Measurements from ENCODE around the gene ANO6. TPM values are rescaled to one million over a fixed set of nuclear protein-coding genes. Genes with fewer than 3 reads are reported as not detected.
A peak's percentile ranks its signal among the peaks of the same experiment; 100 is the strongest.
"Not testable (repeated sequence)": the region's sequence is repeated elsewhere in the genome, so short reads cannot be mapped to it uniquely, and the experiment has no call there.

ANO6 gene
- total RNA-seq, 1 experiment from 2014 or later, result 46.8 TPM

GRCh38 chr12:45235087-45236025 is 19.5 kb downstream of the ANO6 start:
- ATAC-seq, result peak; percentile 50
- ChIA-PET POLR2A (interaction anchor here (0.6 to 1.2 kb wide), 4 partner anchors 14 to 414 kb away, joined by 3 to 4 read pairs (median 4); no protein-coding TSS in a partner anchor), CTCF (interaction anchor here (0.6 to 1.0 kb wide), 3 partner anchors 51 to 1225 kb away, joined by 3 to 4 read pairs (median 3); no protein-coding TSS in a partner anchor)
- peak; percentile 65 for DNase-seq (ENCODE audit: low spot score)
- Mint-ChIP-seq H3K36me3 (peaks cover 16% of the 10 kb centered on the region), H3K27ac (peak overlapping the region; percentile 98), H3K27me3 (ENCODE audit: low read depth) (no peaks in the 10 kb centered on the region), H3K9me3 (peaks cover 7% of the 10 kb centered on the region; the same call in 1 of the 2 replicates), H3K4me3 (peak overlapping the region; percentile 51), H3K4me1 (peaks cover 75% of the 10 kb centered on the region)
- no peak for TF ChIP-seq GABPB1 (CRISPR knock-in tag; IDR thresholded peaks at IDR 0.05)
- TF ChIP-seq ZNF423 (CRISPR knock-in tag; IDR thresholded peaks at IDR 0.05), result peak; percentile 97
- peak; percentile 54; the same call in 1 of the 2 replicates for TF ChIP-seq TEAD1 (CRISPR knock-in tag; IDR thresholded peaks at IDR 0.05)
- no peak for TF ChIP-seq ZNF281 (CRISPR knock-in tag; IDR thresholded peaks at IDR 0.05)
- TF ChIP-seq TEAD4 (CRISPR knock-in tag; IDR thresholded peaks at IDR 0.05), result peak; percentile 53; the same call in 1 of the 2 replicates
- TF ChIP-seq ETV6 (CRISPR knock-in tag; IDR thresholded peaks at IDR 0.05), result peak; percentile 73; the same call in 1 of the 2 replicates

- H3K9me3 Mint-ChIP-seq; DNase-seq (ENCODE audit: low spot score); H3K27me3 Mint-ChIP-seq (ENCODE audit: low read depth); H3K4me3 Mint-ChIP-seq; ATAC-seq; H3K27ac Mint-ChIP-seq; POLR2A ChIA-PET; CTCF ChIA-PET: not testable (repeated sequence)
- Mint-ChIP-seq H3K36me3 (peaks cover 20% of the 10 kb centered on the region), H3K4me1 (peaks cover 82% of the 10 kb centered on the region)
Observed at GRCh38 chr12:45236383-45236782, 20.5 kb downstream of the ANO6 start.

- no peak overlapping the region for H3K4me3 Mint-ChIP-seq
- H3K4me1 Mint-ChIP-seq, result peaks cover 67% of the 10 kb centered on the region
- DNase-seq (ENCODE audit: low spot score) (no peak), ATAC-seq (no peak)
- H3K36me3 Mint-ChIP-seq, result peaks cover 19% of the 10 kb centered on the region
- no peaks in the 10 kb centered on the region for H3K27me3 Mint-ChIP-seq (ENCODE audit: low read depth)
- POLR2A ChIA-PET, result no interaction called here
- peaks cover under 1% of the 10 kb centered on the region; the same call in 1 of the 2 replicates for H3K9me3 Mint-ChIP-seq
- CTCF ChIA-PET, result no interaction called here
- no peak overlapping the region for H3K27ac Mint-ChIP-seq
- TF ChIP-seq, protein P1, sequence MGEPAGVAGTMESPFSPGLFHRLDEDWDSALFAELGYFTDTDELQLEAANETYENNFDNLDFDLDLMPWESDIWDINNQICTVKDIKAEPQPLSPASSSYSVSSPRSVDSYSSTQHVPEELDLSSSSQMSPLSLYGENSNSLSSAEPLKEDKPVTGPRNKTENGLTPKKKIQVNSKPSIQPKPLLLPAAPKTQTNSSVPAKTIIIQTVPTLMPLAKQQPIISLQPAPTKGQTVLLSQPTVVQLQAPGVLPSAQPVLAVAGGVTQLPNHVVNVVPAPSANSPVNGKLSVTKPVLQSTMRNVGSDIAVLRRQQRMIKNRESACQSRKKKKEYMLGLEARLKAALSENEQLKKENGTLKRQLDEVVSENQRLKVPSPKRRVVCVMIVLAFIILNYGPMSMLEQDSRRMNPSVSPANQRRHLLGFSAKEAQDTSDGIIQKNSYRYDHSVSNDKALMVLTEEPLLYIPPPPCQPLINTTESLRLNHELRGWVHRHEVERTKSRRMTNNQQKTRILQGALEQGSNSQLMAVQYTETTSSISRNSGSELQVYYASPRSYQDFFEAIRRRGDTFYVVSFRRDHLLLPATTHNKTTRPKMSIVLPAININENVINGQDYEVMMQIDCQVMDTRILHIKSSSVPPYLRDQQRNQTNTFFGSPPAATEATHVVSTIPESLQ (CRISPR knock-in tag; IDR thresholded peaks at IDR 0.05), result no peak
- TF ChIP-seq ZNF232 (CRISPR knock-in tag; IDR thresholded peaks at IDR 0.05) (no peak), FOXP1 (CRISPR knock-in tag; IDR thresholded peaks at IDR 0.05; ENCODE audit: borderline replicate concordance) (no peak), NR2C2 (CRISPR knock-in tag; IDR thresholded peaks at IDR 0.05) (no peak), FOXJ3 (CRISPR knock-in tag; IDR thresholded peaks at IDR 0.05; ENCODE audit: borderline replicate concordance) (no peak), RELA (CRISPR knock-in tag; IDR thresholded peaks at IDR 0.05; ENCODE audit: borderline replicate concordance) (no peak), ZNF317 (CRISPR knock-in tag; IDR thresholded peaks at IDR 0.05; ENCODE audit: borderline replicate concordance, low read depth) (no peak), ATF1 (CRISPR knock-in tag; IDR thresholded peaks at IDR 0.05) (no peak), NFYB (CRISPR knock-in tag; conservative IDR thresholded peaks at IDR 0.05; ENCODE audit: low read depth) (no peak), IRF1 (CRISPR knock-in tag; IDR thresholded peaks at IDR 0.05) (no peak), TCF7 (CRISPR knock-in tag; IDR thresholded peaks at IDR 0.05; ENCODE audit: low read depth) (no peak), SP1 (CRISPR knock-in tag; conservative IDR thresholded peaks at IDR 0.05) (no peak), RORB (CRISPR knock-in tag; IDR thresholded peaks at IDR 0.05) (no peak), NFATC4 (CRISPR knock-in tag; IDR thresholded peaks at IDR 0.05) (no peak), ZNF138 (CRISPR knock-in tag; conservative IDR thresholded peaks at IDR 0.05) (no peak)
- TF ChIP-seq, protein P2, sequence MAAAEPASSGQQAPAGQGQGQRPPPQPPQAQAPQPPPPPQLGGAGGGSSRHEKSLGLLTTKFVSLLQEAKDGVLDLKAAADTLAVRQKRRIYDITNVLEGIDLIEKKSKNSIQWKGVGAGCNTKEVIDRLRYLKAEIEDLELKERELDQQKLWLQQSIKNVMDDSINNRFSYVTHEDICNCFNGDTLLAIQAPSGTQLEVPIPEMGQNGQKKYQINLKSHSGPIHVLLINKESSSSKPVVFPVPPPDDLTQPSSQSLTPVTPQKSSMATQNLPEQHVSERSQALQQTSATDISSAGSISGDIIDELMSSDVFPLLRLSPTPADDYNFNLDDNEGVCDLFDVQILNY (CRISPR knock-in tag; IDR thresholded peaks at IDR 0.05), result no peak
- TF ChIP-seq, protein P3, sequence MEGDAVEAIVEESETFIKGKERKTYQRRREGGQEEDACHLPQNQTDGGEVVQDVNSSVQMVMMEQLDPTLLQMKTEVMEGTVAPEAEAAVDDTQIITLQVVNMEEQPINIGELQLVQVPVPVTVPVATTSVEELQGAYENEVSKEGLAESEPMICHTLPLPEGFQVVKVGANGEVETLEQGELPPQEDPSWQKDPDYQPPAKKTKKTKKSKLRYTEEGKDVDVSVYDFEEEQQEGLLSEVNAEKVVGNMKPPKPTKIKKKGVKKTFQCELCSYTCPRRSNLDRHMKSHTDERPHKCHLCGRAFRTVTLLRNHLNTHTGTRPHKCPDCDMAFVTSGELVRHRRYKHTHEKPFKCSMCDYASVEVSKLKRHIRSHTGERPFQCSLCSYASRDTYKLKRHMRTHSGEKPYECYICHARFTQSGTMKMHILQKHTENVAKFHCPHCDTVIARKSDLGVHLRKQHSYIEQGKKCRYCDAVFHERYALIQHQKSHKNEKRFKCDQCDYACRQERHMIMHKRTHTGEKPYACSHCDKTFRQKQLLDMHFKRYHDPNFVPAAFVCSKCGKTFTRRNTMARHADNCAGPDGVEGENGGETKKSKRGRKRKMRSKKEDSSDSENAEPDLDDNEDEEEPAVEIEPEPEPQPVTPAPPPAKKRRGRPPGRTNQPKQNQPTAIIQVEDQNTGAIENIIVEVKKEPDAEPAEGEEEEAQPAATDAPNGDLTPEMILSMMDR (IDR thresholded peaks at IDR 0.05), result no peak
Observed at GRCh38 chr12:45242180-45242579, 26.3 kb downstream of the ANO6 start.

Measured in WTC11 (cell line).